Stimulated activated memory B cell treated with anti-CD40 and anti-IgM and Interleukin-4, amounts not matched to agents 10 μg/mL and 1 μg/mL and 100 μg/mL, for 72 hours (primary cell): ENCODE data around the gene C1QB.

Experiments
- ATAC-seq: fragments of 150-1000 bp; cut with Tn5 transposase; 2 replicates; pipeline ENCODE4 v1.10.0; 2021
- H3K27ac Mint-ChIP-seq: one replicate; pipeline ENCODE4 v1.8.0; 2022; ENCODE audit warnings: mild to moderate bottlenecking, mixed read lengths
- H3K27me3 Mint-ChIP-seq: one replicate; pipeline ENCODE4 v1.8.0; 2022; ENCODE audit warnings: mixed read lengths
- H3K36me3 Mint-ChIP-seq: one replicate; pipeline ENCODE4 v1.8.0; 2022; ENCODE audit warnings: mixed read lengths
- H3K4me1 Mint-ChIP-seq: one replicate; pipeline ENCODE4 v1.8.0; 2022; ENCODE audit warnings: mixed read lengths
- H3K4me3 Mint-ChIP-seq: one replicate; pipeline ENCODE4 v1.8.0; 2022; ENCODE audit warnings: mild to moderate bottlenecking, moderate library complexity, mixed read lengths
- H3K9me3 Mint-ChIP-seq: one replicate; pipeline ENCODE4 v1.8.0; 2022; ENCODE audit warnings: mixed read lengths

Gene C1QB

GRCh38 chr1:22652881-22653316 is at the start of gene C1QB:
Gene C1QB, plus strand, starts transcription at chr1:22653236. Its CDS starts 6,227 bp downstream, at chr1:22659463.
- Mint-ChIP-seq H3K4me1 (no peaks in the 10 kb centered on the region), H3K4me3 (no peak within 1 kb of the TSS), H3K27me3 (peaks cover 45% of the 10 kb centered on the region), H3K36me3 (no peaks in the 10 kb centered on the region), H3K9me3 (no peaks in the 10 kb centered on the region), H3K27ac (no peak within 1 kb of the TSS)
- ATAC-seq: no peak

- Mint-ChIP-seq H3K27me3 (peaks cover 78% of the 10 kb centered on the region), H3K27ac (no peak overlapping the region), H3K9me3 (no peaks in the 10 kb centered on the region), H3K4me3 (no peak overlapping the region), H3K36me3 (no peaks in the 10 kb centered on the region), H3K4me1 (no peaks in the 10 kb centered on the region)
- no peak for ATAC-seq
Measured at GRCh38 chr1:22606161-22606560, 46.9 kb upstream of the C1QB start.

- no peak for ATAC-seq
- Mint-ChIP-seq H3K4me1 (no peaks in the 10 kb centered on the region), H3K36me3 (no peaks in the 10 kb centered on the region), H3K9me3 (no peaks in the 10 kb centered on the region), H3K27me3 (peaks cover 84% of the 10 kb centered on the region), H3K4me3 (no peak overlapping the region), H3K27ac (no peak overlapping the region)
Measured at GRCh38 chr1:22607154-22607553, 45.9 kb upstream of the C1QB start.

GRCh38 chr1:22608361-22608760 is 44.7 kb upstream of the C1QB start:
- Mint-ChIP-seq H3K27ac (no peak overlapping the region), H3K27me3 (peaks cover 72% of the 10 kb centered on the region), H3K4me1 (no peaks in the 10 kb centered on the region), H3K36me3 (no peaks in the 10 kb centered on the region), H3K4me3 (no peak overlapping the region), H3K9me3 (no peaks in the 10 kb centered on the region)
- no peak for ATAC-seq

- no peak overlapping the region for H3K4me3 Mint-ChIP-seq
- H3K36me3 Mint-ChIP-seq: no peaks in the 10 kb centered on the region
- no peaks in the 10 kb centered on the region for H3K4me1 Mint-ChIP-seq
- no peaks in the 10 kb centered on the region for H3K9me3 Mint-ChIP-seq
- H3K27me3 Mint-ChIP-seq: peaks cover 70% of the 10 kb centered on the region
- ATAC-seq: no peak
- no peak overlapping the region for H3K27ac Mint-ChIP-seq
Measured at GRCh38 chr1:22609291-22609690, 43.7 kb upstream of the C1QB start.

GRCh38 chr1:22611530-22611947 is 41.5 kb upstream of the C1QB start:
- Mint-ChIP-seq H3K27ac (no peak overlapping the region), H3K36me3 (no peaks in the 10 kb centered on the region), H3K9me3 (no peaks in the 10 kb centered on the region), H3K4me3 (no peak overlapping the region), H3K4me1 (no peaks in the 10 kb centered on the region), H3K27me3 (peaks cover 71% of the 10 kb centered on the region)
- ATAC-seq: no peak

GRCh38 chr1:22612671-22613571 is 40.1 kb upstream of the C1QB start:
- Mint-ChIP-seq H3K9me3 (no peaks in the 10 kb centered on the region), H3K4me3 (no peak overlapping the region), H3K27ac (no peak overlapping the region), H3K4me1 (no peaks in the 10 kb centered on the region), H3K36me3 (no peaks in the 10 kb centered on the region), H3K27me3 (peaks cover 76% of the 10 kb centered on the region)
- ATAC-seq: no peak

- Mint-ChIP-seq H3K4me3 (no peak overlapping the region), H3K36me3 (no peaks in the 10 kb centered on the region), H3K27ac (no peak overlapping the region), H3K27me3 (peaks cover 76% of the 10 kb centered on the region), H3K9me3 (no peaks in the 10 kb centered on the region), H3K4me1 (no peaks in the 10 kb centered on the region)
- no peak for ATAC-seq
Measured at GRCh38 chr1:22613572-22613918, 39.5 kb upstream of the C1QB start.

- Mint-ChIP-seq H3K36me3 (no peaks in the 10 kb centered on the region), H3K27ac (no peak overlapping the region), H3K4me3 (no peak overlapping the region), H3K9me3 (no peaks in the 10 kb centered on the region), H3K4me1 (no peaks in the 10 kb centered on the region), H3K27me3 (peaks cover 76% of the 10 kb centered on the region)
- no peak for ATAC-seq
Measured at GRCh38 chr1:22613951-22614350, 39.1 kb upstream of the C1QB start.

GRCh38 chr1:22615886-22616285 is 37.1 kb upstream of the C1QB start:
- no peaks in the 10 kb centered on the region for H3K4me1 Mint-ChIP-seq
- peaks cover 70% of the 10 kb centered on the region for H3K27me3 Mint-ChIP-seq
- no peaks in the 10 kb centered on the region for H3K36me3 Mint-ChIP-seq
- H3K4me3 Mint-ChIP-seq: no peak overlapping the region
- ATAC-seq: no peak
- no peak overlapping the region for H3K27ac Mint-ChIP-seq
- H3K9me3 Mint-ChIP-seq: no peaks in the 10 kb centered on the region

GRCh38 chr1:22616571-22616970 is 36.5 kb upstream of the C1QB start:
- Mint-ChIP-seq H3K4me3 (no peak overlapping the region), H3K36me3 (no peaks in the 10 kb centered on the region), H3K27ac (no peak overlapping the region), H3K4me1 (no peaks in the 10 kb centered on the region), H3K9me3 (no peaks in the 10 kb centered on the region), H3K27me3 (peaks cover 63% of the 10 kb centered on the region)
- no peak for ATAC-seq

- H3K27ac Mint-ChIP-seq: no peak overlapping the region
- H3K9me3 Mint-ChIP-seq: no peaks in the 10 kb centered on the region
- peaks cover 69% of the 10 kb centered on the region for H3K27me3 Mint-ChIP-seq
- H3K4me1 Mint-ChIP-seq: no peaks in the 10 kb centered on the region
- no peaks in the 10 kb centered on the region for H3K36me3 Mint-ChIP-seq
- no peak for ATAC-seq
- no peak overlapping the region for H3K4me3 Mint-ChIP-seq
Measured at GRCh38 chr1:22618056-22618455, 35.0 kb upstream of the C1QB start.

- H3K9me3 Mint-ChIP-seq: no peaks in the 10 kb centered on the region
- H3K27me3 Mint-ChIP-seq: peaks cover 77% of the 10 kb centered on the region
- H3K4me3 Mint-ChIP-seq: no peak overlapping the region
- no peak for ATAC-seq
- H3K36me3 Mint-ChIP-seq: no peaks in the 10 kb centered on the region
- H3K4me1 Mint-ChIP-seq: no peaks in the 10 kb centered on the region
- no peak overlapping the region for H3K27ac Mint-ChIP-seq
Measured at GRCh38 chr1:22619252-22619651, 33.8 kb upstream of the C1QB start.

- no peak for ATAC-seq
- Mint-ChIP-seq H3K36me3 (no peaks in the 10 kb centered on the region), H3K4me3 (no peak overlapping the region), H3K27me3 (peaks cover 77% of the 10 kb centered on the region), H3K4me1 (no peaks in the 10 kb centered on the region), H3K27ac (no peak overlapping the region), H3K9me3 (no peaks in the 10 kb centered on the region)
Measured at GRCh38 chr1:22619798-22620197, 33.2 kb upstream of the C1QB start.

GRCh38 chr1:22621761-22622160 is 31.3 kb upstream of the C1QB start:
- no peak for ATAC-seq
- peaks cover 70% of the 10 kb centered on the region for H3K27me3 Mint-ChIP-seq
- no peak overlapping the region for H3K27ac Mint-ChIP-seq
- no peaks in the 10 kb centered on the region for H3K4me1 Mint-ChIP-seq
- no peaks in the 10 kb centered on the region for H3K36me3 Mint-ChIP-seq
- H3K4me3 Mint-ChIP-seq: no peak overlapping the region
- H3K9me3 Mint-ChIP-seq: no peaks in the 10 kb centered on the region

GRCh38 chr1:22625262-22625925 is 27.6 kb upstream of the C1QB start:
- Mint-ChIP-seq H3K27me3 (peaks cover 72% of the 10 kb centered on the region), H3K27ac (no peak overlapping the region)

More at GRCh38 chr1:22625262-22625925, 27.6 kb upstream of the C1QB start:
- Mint-ChIP-seq H3K9me3 (no peaks in the 10 kb centered on the region), H3K4me3 (no peak overlapping the region), H3K36me3 (no peaks in the 10 kb centered on the region), H3K4me1 (no peaks in the 10 kb centered on the region)
- peak; percentile 4 for ATAC-seq
